Measurements from ENCODE around the gene USF3.

DNA sequence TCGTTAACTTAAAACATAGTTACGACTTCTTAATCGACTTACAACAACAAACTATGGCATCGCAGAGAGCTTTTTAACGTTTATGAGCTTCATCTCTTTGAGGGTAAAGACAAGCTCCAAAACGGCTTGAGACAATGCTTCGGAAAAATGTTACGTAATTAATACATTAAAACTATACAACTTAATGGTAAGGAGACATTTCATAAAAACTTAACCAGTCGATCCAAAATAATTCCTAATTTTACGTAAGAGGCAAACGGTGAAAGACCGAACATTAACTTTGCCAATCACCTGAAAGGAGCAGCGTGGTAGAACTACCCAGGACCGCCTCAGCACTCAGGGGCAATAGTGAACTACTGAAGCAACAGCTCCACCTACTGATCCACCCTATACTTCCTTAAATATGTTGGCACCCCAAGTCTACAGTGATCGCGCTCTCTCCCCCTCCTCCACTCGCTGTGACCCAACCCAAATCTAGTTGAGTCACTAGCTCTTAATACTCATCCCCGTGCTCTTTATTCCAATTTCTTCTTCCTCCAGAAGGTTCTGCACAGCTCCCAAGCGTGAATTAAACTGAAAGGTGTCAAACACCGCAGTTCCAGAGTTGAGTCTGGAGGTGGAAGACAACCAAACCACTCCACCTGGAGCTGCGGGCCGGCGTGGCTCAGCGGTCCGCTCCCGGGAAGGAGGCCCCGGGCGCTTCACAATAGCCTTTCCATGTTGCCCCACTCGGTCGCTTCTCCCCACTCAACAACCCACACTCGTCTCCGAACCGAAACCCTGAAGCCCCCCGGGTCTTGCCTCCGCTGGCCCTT lies 48.7 kb upstream of the USF3 start:
- TF ChIP-seq, protein P1, sequence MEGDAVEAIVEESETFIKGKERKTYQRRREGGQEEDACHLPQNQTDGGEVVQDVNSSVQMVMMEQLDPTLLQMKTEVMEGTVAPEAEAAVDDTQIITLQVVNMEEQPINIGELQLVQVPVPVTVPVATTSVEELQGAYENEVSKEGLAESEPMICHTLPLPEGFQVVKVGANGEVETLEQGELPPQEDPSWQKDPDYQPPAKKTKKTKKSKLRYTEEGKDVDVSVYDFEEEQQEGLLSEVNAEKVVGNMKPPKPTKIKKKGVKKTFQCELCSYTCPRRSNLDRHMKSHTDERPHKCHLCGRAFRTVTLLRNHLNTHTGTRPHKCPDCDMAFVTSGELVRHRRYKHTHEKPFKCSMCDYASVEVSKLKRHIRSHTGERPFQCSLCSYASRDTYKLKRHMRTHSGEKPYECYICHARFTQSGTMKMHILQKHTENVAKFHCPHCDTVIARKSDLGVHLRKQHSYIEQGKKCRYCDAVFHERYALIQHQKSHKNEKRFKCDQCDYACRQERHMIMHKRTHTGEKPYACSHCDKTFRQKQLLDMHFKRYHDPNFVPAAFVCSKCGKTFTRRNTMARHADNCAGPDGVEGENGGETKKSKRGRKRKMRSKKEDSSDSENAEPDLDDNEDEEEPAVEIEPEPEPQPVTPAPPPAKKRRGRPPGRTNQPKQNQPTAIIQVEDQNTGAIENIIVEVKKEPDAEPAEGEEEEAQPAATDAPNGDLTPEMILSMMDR (IDR thresholded peaks at IDR 0.05; ENCODE audit: poor library complexity): peak; percentile 63
- TF ChIP-seq EZH2 (IDR thresholded peaks at IDR 0.05; ENCODE audit: borderline replicate concordance): no peak
- TF ChIP-seq EZH2phosphoT487 (IDR thresholded peaks at IDR 0.05; ENCODE audit: low read depth, severe bottlenecking, unreplicated experiment): no peak

All from hepatocyte (in vitro differentiated cells).